ENCODE data around the gene SMAD5. TPM values are rescaled to one million over a fixed set of nuclear protein-coding genes. Genes with fewer than 3 reads are reported as not detected.
A peak's percentile ranks its signal among the peaks of the same experiment; 100 is the strongest.

SMAD5 gene
- total RNA-seq, 1 donor from 2014 or later = 48.5 TPM

- Histone ChIP-seq H3K27me3 (ENCODE audit: control insufficient read depth in 3 of 3, insufficient read depth in 3 of 3, low read length in 3 of 3) (peaks cover 4 to 18% (median 14%) of the 10 kb centered on the region in 3 donors), H3K9me3 (ENCODE audit: control insufficient read depth in 3 of 3, low read length in 3 of 3) (no peaks in the 10 kb centered on the region), H3K27ac (ENCODE audit: low read depth, low read length) (no peak overlapping the region), H3K36me3 (ENCODE audit: control insufficient read depth in 3 of 3, insufficient read depth in 3 of 3, low read length in 3 of 3) (peaks cover 0 to 17% (median 14%) of the 10 kb centered on the region in 3 donors), H3K4me3 (ENCODE audit: low read length in 3 of 3) (peak overlapping the region; percentile 54 to 72 (median 69)), H3K9ac (ENCODE audit: low read depth in 1 of 3, low read length in 3 of 3) (peak overlapping the region in 2 of 3 donors; percentile 53 to 82), H3K4me1 (ENCODE audit: control insufficient read depth in 3 of 3, insufficient read depth in 3 of 3, low read length in 3 of 3) (peaks cover 9 to 42% (median 31%) of the 10 kb centered on the region in 3 donors)
These were observed 59.4 kb downstream of the SMAD5 start for GRCh38 chr5:136192015-136192525.

GRCh38 chr5:136192526-136193321 is 60.1 kb downstream of the SMAD5 start, which contains the start of gene SMIM32:
Gene SMIM32, minus strand, starts transcription at chr5:136193162. Its CDS starts 638 bp downstream, at chr5:136192524.
- H3K36me3 ChIP-seq (ENCODE audit: control insufficient read depth in 3 of 3, insufficient read depth in 3 of 3, low read length in 3 of 3) = peaks cover 0 to 10% (median 8%) of the 10 kb centered on the region in 3 donors
- H3K4me3 ChIP-seq (ENCODE audit: low read length in 3 of 3) = peak within 1 kb of the TSS; percentile 54 to 72 (median 69)
- peaks cover 4 to 18% (median 14%) of the 10 kb centered on the region in 3 donors for H3K27me3 ChIP-seq (ENCODE audit: control insufficient read depth in 3 of 3, insufficient read depth in 3 of 3, low read length in 3 of 3)
- H3K9ac ChIP-seq (ENCODE audit: low read depth in 1 of 3, low read length in 3 of 3) = peak within 1 kb of the TSS in 2 of 3 donors; percentile 53 to 82
- peaks cover 9 to 42% (median 31%) of the 10 kb centered on the region in 3 donors for H3K4me1 ChIP-seq (ENCODE audit: control insufficient read depth in 3 of 3, insufficient read depth in 3 of 3, low read length in 3 of 3)
- no peak within 1 kb of the TSS for H3K27ac ChIP-seq (ENCODE audit: low read depth, low read length)
- H3K9me3 ChIP-seq (ENCODE audit: control insufficient read depth in 3 of 3, low read length in 3 of 3) = no peaks in the 10 kb centered on the region

GRCh38 chr5:136193322-136193935 is 60.8 kb downstream of the SMAD5 start:
- no peaks in the 10 kb centered on the region for H3K9me3 ChIP-seq (ENCODE audit: control insufficient read depth in 3 of 3, low read length in 3 of 3)
- H3K27ac ChIP-seq (ENCODE audit: low read depth, low read length) = no peak overlapping the region
- peak overlapping the region in 1 of 3 donors; percentile 82 for H3K9ac ChIP-seq (ENCODE audit: low read depth in 1 of 3, low read length in 3 of 3)
- H3K27me3 ChIP-seq (ENCODE audit: control insufficient read depth in 3 of 3, insufficient read depth in 3 of 3, low read length in 3 of 3) = peaks cover 2 to 18% (median 14%) of the 10 kb centered on the region in 3 donors
- peaks cover 9 to 42% (median 31%) of the 10 kb centered on the region in 3 donors for H3K4me1 ChIP-seq (ENCODE audit: control insufficient read depth in 3 of 3, insufficient read depth in 3 of 3, low read length in 3 of 3)
- H3K4me3 ChIP-seq (ENCODE audit: low read length in 3 of 3) = peak overlapping the region; percentile 50 to 72 (median 69)
- peaks cover 0 to 4% (median 1%) of the 10 kb centered on the region in 3 donors for H3K36me3 ChIP-seq (ENCODE audit: control insufficient read depth in 3 of 3, insufficient read depth in 3 of 3, low read length in 3 of 3)

- no peak overlapping the region for H3K4me3 ChIP-seq (ENCODE audit: low read length in 3 of 3)
- H3K27me3 ChIP-seq (ENCODE audit: control insufficient read depth in 3 of 3, insufficient read depth in 3 of 3, low read length in 3 of 3) = peaks cover 0 to 18% (median 18%) of the 10 kb centered on the region in 3 donors
- H3K9me3 ChIP-seq (ENCODE audit: control insufficient read depth in 3 of 3, low read length in 3 of 3) = no peaks in the 10 kb centered on the region
- H3K36me3 ChIP-seq (ENCODE audit: control insufficient read depth in 3 of 3, insufficient read depth in 3 of 3, low read length in 3 of 3) = no peaks in the 10 kb centered on the region
- no peak overlapping the region for H3K27ac ChIP-seq (ENCODE audit: low read depth, low read length)
- H3K4me1 ChIP-seq (ENCODE audit: control insufficient read depth in 3 of 3, insufficient read depth in 3 of 3, low read length in 3 of 3) = peaks cover 9 to 43% (median 31%) of the 10 kb centered on the region in 3 donors
- H3K9ac ChIP-seq (ENCODE audit: low read depth in 1 of 3, low read length in 3 of 3) = peak overlapping the region in 1 of 3 donors; percentile 33
These were observed 61.9 kb downstream of the SMAD5 start for GRCh38 chr5:136194576-136194975.

GRCh38 chr5:136195971-136196820 is 63.6 kb downstream of the SMAD5 start:
- Histone ChIP-seq H3K36me3 (ENCODE audit: control insufficient read depth in 3 of 3, insufficient read depth in 3 of 3, low read length in 3 of 3) (no peaks in the 10 kb centered on the region), H3K4me1 (ENCODE audit: control insufficient read depth in 3 of 3, insufficient read depth in 3 of 3, low read length in 3 of 3) (peaks cover 9 to 48% (median 31%) of the 10 kb centered on the region in 3 donors), H3K27me3 (ENCODE audit: control insufficient read depth in 3 of 3, insufficient read depth in 3 of 3, low read length in 3 of 3) (peaks cover 0 to 17% (median 14%) of the 10 kb centered on the region in 3 donors), H3K9me3 (ENCODE audit: control insufficient read depth in 3 of 3, low read length in 3 of 3) (no peaks in the 10 kb centered on the region), H3K27ac (ENCODE audit: low read depth, low read length) (peak overlapping the region; percentile 23), H3K4me3 (ENCODE audit: low read length in 3 of 3) (peak overlapping the region in 1 of 3 donors; percentile 9), H3K9ac (ENCODE audit: low read depth in 1 of 3, low read length in 3 of 3) (peak overlapping the region in 1 of 3 donors; percentile 66)

- Histone ChIP-seq H3K9ac (ENCODE audit: low read depth in 1 of 3, low read length in 3 of 3) (no peak overlapping the region), H3K36me3 (ENCODE audit: control insufficient read depth in 3 of 3, insufficient read depth in 3 of 3, low read length in 3 of 3) (no peaks in the 10 kb centered on the region), H3K27me3 (ENCODE audit: control insufficient read depth in 3 of 3, insufficient read depth in 3 of 3, low read length in 3 of 3) (peaks cover 0 to 7% (median 3%) of the 10 kb centered on the region in 3 donors), H3K9me3 (ENCODE audit: control insufficient read depth in 3 of 3, low read length in 3 of 3) (no peaks in the 10 kb centered on the region), H3K27ac (ENCODE audit: low read depth, low read length) (no peak overlapping the region), H3K4me3 (ENCODE audit: low read length in 3 of 3) (no peak overlapping the region), H3K4me1 (ENCODE audit: control insufficient read depth in 3 of 3, insufficient read depth in 3 of 3, low read length in 3 of 3) (peaks cover 0 to 36% (median 17%) of the 10 kb centered on the region in 3 donors)
These were observed 65.0 kb downstream of the SMAD5 start for GRCh38 chr5:136197462-136198142.

GRCh38 chr5:136198453-136198852 is 65.8 kb downstream of the SMAD5 start:
- Histone ChIP-seq H3K27ac (ENCODE audit: low read depth, low read length) (no peak overlapping the region), H3K9me3 (ENCODE audit: control insufficient read depth in 3 of 3, low read length in 3 of 3) (no peaks in the 10 kb centered on the region), H3K4me1 (ENCODE audit: control insufficient read depth in 3 of 3, insufficient read depth in 3 of 3, low read length in 3 of 3) (peaks cover 0 to 32% (median 17%) of the 10 kb centered on the region in 3 donors), H3K9ac (ENCODE audit: low read depth in 1 of 3, low read length in 3 of 3) (no peak overlapping the region), H3K36me3 (ENCODE audit: control insufficient read depth in 3 of 3, insufficient read depth in 3 of 3, low read length in 3 of 3) (no peaks in the 10 kb centered on the region), H3K4me3 (ENCODE audit: low read length in 3 of 3) (no peak overlapping the region), H3K27me3 (ENCODE audit: control insufficient read depth in 3 of 3, insufficient read depth in 3 of 3, low read length in 3 of 3) (peaks cover 0 to 7% (median 3%) of the 10 kb centered on the region in 3 donors)

GRCh38 chr5:136199408-136199807 is 66.8 kb downstream of the SMAD5 start:
- no peaks in the 10 kb centered on the region for H3K9me3 ChIP-seq (ENCODE audit: control insufficient read depth in 3 of 3, low read length in 3 of 3)
- H3K36me3 ChIP-seq (ENCODE audit: control insufficient read depth in 3 of 3, insufficient read depth in 3 of 3, low read length in 3 of 3) = no peaks in the 10 kb centered on the region
- peaks cover 0 to 7% (median 3%) of the 10 kb centered on the region in 3 donors for H3K27me3 ChIP-seq (ENCODE audit: control insufficient read depth in 3 of 3, insufficient read depth in 3 of 3, low read length in 3 of 3)
- H3K4me1 ChIP-seq (ENCODE audit: control insufficient read depth in 3 of 3, insufficient read depth in 3 of 3, low read length in 3 of 3) = peaks cover 0 to 26% (median 17%) of the 10 kb centered on the region in 3 donors
- H3K27ac ChIP-seq (ENCODE audit: low read depth, low read length) = no peak overlapping the region
- H3K9ac ChIP-seq (ENCODE audit: low read depth in 1 of 3, low read length in 3 of 3) = no peak overlapping the region
- H3K4me3 ChIP-seq (ENCODE audit: low read length in 3 of 3) = no peak overlapping the region

GRCh38 chr5:136200130-136200529 is 67.5 kb downstream of the SMAD5 start:
- Histone ChIP-seq H3K9me3 (ENCODE audit: control insufficient read depth in 3 of 3, low read length in 3 of 3) (no peaks in the 10 kb centered on the region), H3K9ac (ENCODE audit: low read depth in 1 of 3, low read length in 3 of 3) (no peak overlapping the region), H3K27me3 (ENCODE audit: control insufficient read depth in 3 of 3, insufficient read depth in 3 of 3, low read length in 3 of 3) (peaks cover 0 to 7% (median 3%) of the 10 kb centered on the region in 3 donors), H3K4me3 (ENCODE audit: low read length in 3 of 3) (no peak overlapping the region), H3K36me3 (ENCODE audit: control insufficient read depth in 3 of 3, insufficient read depth in 3 of 3, low read length in 3 of 3) (no peaks in the 10 kb centered on the region), H3K4me1 (ENCODE audit: control insufficient read depth in 3 of 3, insufficient read depth in 3 of 3, low read length in 3 of 3) (peaks cover 0 to 24% (median 17%) of the 10 kb centered on the region in 3 donors), H3K27ac (ENCODE audit: low read depth, low read length) (no peak overlapping the region)
